Loucy (cell line): ENCODE measurements around the gene RAB27B.
"Not testable (repeated sequence)": the region's sequence is repeated elsewhere in the genome, so short reads cannot be mapped to it uniquely, and the experiment has no call there.

Source experiments
- EZH2phosphoT487 ChIP-seq: fragments of 200-600 bp; IDR thresholded peaks from 2 replicates; pipeline ENCODE4 v1.6.1; 2018; ENCODE audit warnings: antibody characterized with exemption, mild to moderate bottlenecking, moderate library complexity, borderline replicate concordance
- TF ChIP-seq, protein P1 (sequence below): fragments of 200-600 bp; sonication (generic); conservative IDR thresholded peaks from 2 replicates; pipeline ENCODE4 v1.5.1; 2014; ENCODE audit warnings: mild to moderate bottlenecking, antibody characterized with exemption, low read length

DNA sequence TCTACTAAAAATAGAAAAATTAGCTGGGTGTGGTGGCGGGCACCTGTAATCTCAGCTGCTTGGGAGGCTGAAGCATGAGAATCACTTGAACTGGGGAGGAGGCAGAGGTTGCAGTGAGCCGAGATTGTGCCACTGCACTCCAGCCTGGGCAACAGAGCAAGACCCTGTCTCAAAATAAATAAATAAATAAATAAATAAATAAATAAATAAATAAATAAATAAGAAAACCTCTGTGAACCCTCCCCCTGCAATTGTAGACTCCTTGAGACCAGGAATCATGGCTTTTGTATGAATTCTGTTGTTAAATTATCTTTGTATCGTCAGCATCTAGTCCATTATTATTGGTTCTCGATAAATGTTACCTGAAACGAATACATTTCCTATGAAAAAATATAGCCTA lies 17.6 kb upstream of the RAB27B start:
- TF ChIP-seq, protein P1, sequence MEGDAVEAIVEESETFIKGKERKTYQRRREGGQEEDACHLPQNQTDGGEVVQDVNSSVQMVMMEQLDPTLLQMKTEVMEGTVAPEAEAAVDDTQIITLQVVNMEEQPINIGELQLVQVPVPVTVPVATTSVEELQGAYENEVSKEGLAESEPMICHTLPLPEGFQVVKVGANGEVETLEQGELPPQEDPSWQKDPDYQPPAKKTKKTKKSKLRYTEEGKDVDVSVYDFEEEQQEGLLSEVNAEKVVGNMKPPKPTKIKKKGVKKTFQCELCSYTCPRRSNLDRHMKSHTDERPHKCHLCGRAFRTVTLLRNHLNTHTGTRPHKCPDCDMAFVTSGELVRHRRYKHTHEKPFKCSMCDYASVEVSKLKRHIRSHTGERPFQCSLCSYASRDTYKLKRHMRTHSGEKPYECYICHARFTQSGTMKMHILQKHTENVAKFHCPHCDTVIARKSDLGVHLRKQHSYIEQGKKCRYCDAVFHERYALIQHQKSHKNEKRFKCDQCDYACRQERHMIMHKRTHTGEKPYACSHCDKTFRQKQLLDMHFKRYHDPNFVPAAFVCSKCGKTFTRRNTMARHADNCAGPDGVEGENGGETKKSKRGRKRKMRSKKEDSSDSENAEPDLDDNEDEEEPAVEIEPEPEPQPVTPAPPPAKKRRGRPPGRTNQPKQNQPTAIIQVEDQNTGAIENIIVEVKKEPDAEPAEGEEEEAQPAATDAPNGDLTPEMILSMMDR = not testable (repeated sequence)
- not testable (repeated sequence) for TF ChIP-seq EZH2phosphoT487
